ENCODE results near the gene ITGAL.

DNA sequence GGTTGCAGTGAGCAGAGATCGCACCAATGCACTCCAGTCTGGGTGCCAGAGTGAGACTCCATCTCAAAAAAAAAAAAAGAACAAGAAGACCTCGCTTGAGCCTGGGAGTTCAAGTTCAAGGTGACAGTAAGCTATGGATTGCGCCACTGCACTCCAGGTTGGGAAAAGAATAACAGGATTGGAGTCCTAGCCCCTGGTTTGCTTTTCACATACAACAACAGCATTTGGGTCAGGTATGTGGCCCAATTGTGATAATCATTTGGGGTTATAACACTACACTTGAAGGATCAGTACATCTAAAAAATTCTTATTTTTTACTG is 23.5 kb upstream of the ITGAL start:
- TF ChIP-seq, protein P1, sequence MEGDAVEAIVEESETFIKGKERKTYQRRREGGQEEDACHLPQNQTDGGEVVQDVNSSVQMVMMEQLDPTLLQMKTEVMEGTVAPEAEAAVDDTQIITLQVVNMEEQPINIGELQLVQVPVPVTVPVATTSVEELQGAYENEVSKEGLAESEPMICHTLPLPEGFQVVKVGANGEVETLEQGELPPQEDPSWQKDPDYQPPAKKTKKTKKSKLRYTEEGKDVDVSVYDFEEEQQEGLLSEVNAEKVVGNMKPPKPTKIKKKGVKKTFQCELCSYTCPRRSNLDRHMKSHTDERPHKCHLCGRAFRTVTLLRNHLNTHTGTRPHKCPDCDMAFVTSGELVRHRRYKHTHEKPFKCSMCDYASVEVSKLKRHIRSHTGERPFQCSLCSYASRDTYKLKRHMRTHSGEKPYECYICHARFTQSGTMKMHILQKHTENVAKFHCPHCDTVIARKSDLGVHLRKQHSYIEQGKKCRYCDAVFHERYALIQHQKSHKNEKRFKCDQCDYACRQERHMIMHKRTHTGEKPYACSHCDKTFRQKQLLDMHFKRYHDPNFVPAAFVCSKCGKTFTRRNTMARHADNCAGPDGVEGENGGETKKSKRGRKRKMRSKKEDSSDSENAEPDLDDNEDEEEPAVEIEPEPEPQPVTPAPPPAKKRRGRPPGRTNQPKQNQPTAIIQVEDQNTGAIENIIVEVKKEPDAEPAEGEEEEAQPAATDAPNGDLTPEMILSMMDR (IDR thresholded peaks at IDR 0.05; ENCODE audit: borderline replicate concordance, extremely low read depth, low read length, poor library complexity, severe bottlenecking), result no peak
- TF ChIP-seq EZH2 (IDR thresholded peaks at IDR 0.05; ENCODE audit: borderline replicate concordance, low read depth, low read length, severe bottlenecking), result no peak
